HuH-7.5 (cell line): ENCODE data around the gene POLR1C.
"Not testable (repeated sequence)": the region's sequence is repeated elsewhere in the genome, so short reads cannot be mapped to it uniquely, and the experiment has no call there.

ENCODE experiments used
- DNase-seq: peaks from one replicate; pipeline ENCODE4 v3.0.0; 2011; ENCODE audit warnings: low spot score

Gene POLR1C

GRCh38 chr6:43492673-43493072 is 24.2 kb upstream of the POLR1C start:
- DNase-seq, result no peak

GRCh38 chr6:43493230-43493629 is 23.7 kb upstream of the POLR1C start:
- DNase-seq, result no peak

GRCh38 chr6:43493833-43494232 is 23.1 kb upstream of the POLR1C start:
- DNase-seq, result no peak

- no peak for DNase-seq
These were observed 22.6 kb upstream of the POLR1C start for GRCh38 chr6:43494321-43494720.

- DNase-seq, result no peak
These were observed 22.1 kb upstream of the POLR1C start for GRCh38 chr6:43494766-43495165.

- peak; percentile 29 for DNase-seq
These were observed 21.4 kb upstream of the POLR1C start for GRCh38 chr6:43495409-43495941.

GRCh38 chr6:43496370-43497128 is 20.3 kb upstream of the POLR1C start:
- DNase-seq, result peak; percentile 56

GRCh38 chr6:43497129-43497396 is 19.8 kb upstream of the POLR1C start:
- no peak for DNase-seq

GRCh38 chr6:43497689-43498088 is 19.2 kb upstream of the POLR1C start:
- DNase-seq, result no peak

GRCh38 chr6:43498291-43498690 is 18.6 kb upstream of the POLR1C start:
- not testable (repeated sequence) for DNase-seq

GRCh38 chr6:43499028-43499815 is 17.7 kb upstream of the POLR1C start:
- DNase-seq, result no peak

- no peak for DNase-seq
These were observed 16.0 kb upstream of the POLR1C start for GRCh38 chr6:43500921-43501320.

GRCh38 chr6:43502666-43503065 is 14.2 kb upstream of the POLR1C start:
- no peak for DNase-seq

GRCh38 chr6:43503443-43503842 is 13.4 kb upstream of the POLR1C start:
- DNase-seq, result no peak

- no peak for DNase-seq
These were observed 11.9 kb upstream of the POLR1C start for GRCh38 chr6:43504756-43505593.

GRCh38 chr6:43505718-43506117 is 11.2 kb upstream of the POLR1C start:
- no peak for DNase-seq

- DNase-seq, result no peak
These were observed 10.7 kb upstream of the POLR1C start for GRCh38 chr6:43506171-43506570.

- peak; percentile 73 for DNase-seq
These were observed 10.0 kb upstream of the POLR1C start for GRCh38 chr6:43506667-43507471.

GRCh38 chr6:43508481-43509141 is 8.3 kb upstream of the POLR1C start:
- DNase-seq, result no peak

- no peak for DNase-seq
These were observed 7.5 kb upstream of the POLR1C start for GRCh38 chr6:43509142-43509983.
